SK-N-SH treated with all-trans-retinoic acid at 6 μM for 48 hours (cell line): Measurements from ENCODE around the gene ZNF672.

Experiments used
- ARNTL ChIP-seq: fragments of 450-650 bp; formaldehyde crosslinking; IDR thresholded peaks from 2 replicates; pipeline ENCODE4 v1.5.0; 2020; ENCODE audit warnings: low read depth, mild to moderate bottlenecking, moderate library complexity, borderline replicate concordance
- BACH2 ChIP-seq: fragments of 250-450 bp; sonication (Bioruptor Pico); IDR thresholded peaks from 2 replicates; pipeline ENCODE4 v1.9.0; 2021; ENCODE audit warnings: mild to moderate bottlenecking, borderline replicate concordance
- CREB5 ChIP-seq: fragments of 250-450 bp; sonication (Bioruptor Pico); IDR thresholded peaks from 2 replicates; pipeline ENCODE4 v1.5.1; 2020; ENCODE audit warnings: low read depth, mild to moderate bottlenecking, moderate library complexity
- CSDC2 ChIP-seq: fragments of 250-450 bp; sonication (Bioruptor Pico); IDR thresholded peaks from 2 replicates; pipeline ENCODE4 v1.5.0; 2020; ENCODE audit warnings: mild to moderate bottlenecking, moderate library complexity
- CSRNP3 ChIP-seq: fragments of 250-450 bp; sonication (Bioruptor Pico); IDR thresholded peaks from 2 replicates; pipeline ENCODE4 v1.5.1; 2021; ENCODE audit warnings: mild to moderate bottlenecking, moderate library complexity
- ISL1 ChIP-seq: fragments of 250-450 bp; sonication (Bioruptor Pico); IDR thresholded peaks from 2 replicates; pipeline ENCODE4 v2.1.2; 2022; ENCODE audit warnings: mild to moderate bottlenecking, moderate library complexity
- PATZ1 ChIP-seq: fragments of 250-450 bp; sonication (Bioruptor Pico); IDR thresholded peaks from 2 replicates; pipeline ENCODE4 v1.8.0; 2020; ENCODE audit warnings: mild to moderate bottlenecking, moderate library complexity, borderline replicate concordance
- RARB ChIP-seq: fragments of 250-450 bp; sonication (Bioruptor Pico); IDR thresholded peaks from 2 replicates; pipeline ENCODE4 v1.8.0; 2021; ENCODE audit warnings: mild to moderate bottlenecking, moderate library complexity
- ZC3H10 ChIP-seq: fragments of 250-450 bp; sonication (Bioruptor Pico); IDR thresholded peaks from 2 replicates; pipeline ENCODE4 v1.5.1; 2021; ENCODE audit warnings: mild to moderate bottlenecking, moderate library complexity
- ZFP3 ChIP-seq: fragments of 250-450 bp; sonication (Bioruptor Pico); IDR thresholded peaks from 2 replicates; pipeline ENCODE4 v1.5.0; 2020; ENCODE audit warnings: mild to moderate bottlenecking, moderate library complexity
- ZFP30 ChIP-seq: fragments of 450-650 bp; formaldehyde crosslinking; IDR thresholded peaks from 2 replicates; pipeline ENCODE4 v1.5.0; 2022; ENCODE audit warnings: mild to moderate bottlenecking, moderate library complexity
- ZNF8 ChIP-seq: fragments of 450-650 bp; formaldehyde crosslinking; IDR thresholded peaks from 2 replicates; pipeline ENCODE4 v1.5.0; 2020; ENCODE audit warnings: mild to moderate bottlenecking, moderate library complexity

GRCh38 chr1:248825136-248825535 lies 12.9 kb upstream of the ZNF672 start:
- TF ChIP-seq ZNF8 (CRISPR knock-in tag) (no peak), CSDC2 (no peak), ARNTL (no peak), CSRNP3 (CRISPR knock-in tag) (no peak), ZFP30 (no peak), ZC3H10 (CRISPR knock-in tag) (no peak), PATZ1 (CRISPR knock-in tag) (no peak), ZFP3 (CRISPR knock-in tag) (no peak), CREB5 (CRISPR knock-in tag) (no peak), RARB (no peak), ISL1 (CRISPR knock-in tag) (no peak), BACH2 (CRISPR knock-in tag) (no peak)
